ENCODE results near the gene SORCS2.

DNA sequence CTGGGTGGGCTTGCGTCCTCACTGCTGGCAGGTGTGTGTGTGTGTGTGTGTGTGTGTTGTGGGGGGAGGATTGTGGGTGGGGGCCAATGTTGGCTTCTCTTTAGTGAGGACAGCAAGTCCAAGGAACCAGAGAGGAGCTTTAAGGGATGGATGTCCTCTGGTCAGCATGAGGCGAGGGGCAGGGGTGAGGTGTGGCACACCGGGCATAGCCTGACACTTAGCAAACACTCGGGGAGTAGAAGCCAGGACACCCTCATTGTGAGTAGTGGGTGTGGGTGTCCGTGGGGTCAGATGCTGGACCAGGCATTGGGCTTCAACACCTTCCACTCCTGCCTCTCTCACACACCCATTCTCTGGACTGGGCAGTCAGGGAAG, 2.8 kb downstream of the SORCS2 start:
- TF ChIP-seq RAD21 (IDR thresholded peaks at IDR 0.05; ENCODE audit: low read length) = no peak
- TF ChIP-seq, protein P1, sequence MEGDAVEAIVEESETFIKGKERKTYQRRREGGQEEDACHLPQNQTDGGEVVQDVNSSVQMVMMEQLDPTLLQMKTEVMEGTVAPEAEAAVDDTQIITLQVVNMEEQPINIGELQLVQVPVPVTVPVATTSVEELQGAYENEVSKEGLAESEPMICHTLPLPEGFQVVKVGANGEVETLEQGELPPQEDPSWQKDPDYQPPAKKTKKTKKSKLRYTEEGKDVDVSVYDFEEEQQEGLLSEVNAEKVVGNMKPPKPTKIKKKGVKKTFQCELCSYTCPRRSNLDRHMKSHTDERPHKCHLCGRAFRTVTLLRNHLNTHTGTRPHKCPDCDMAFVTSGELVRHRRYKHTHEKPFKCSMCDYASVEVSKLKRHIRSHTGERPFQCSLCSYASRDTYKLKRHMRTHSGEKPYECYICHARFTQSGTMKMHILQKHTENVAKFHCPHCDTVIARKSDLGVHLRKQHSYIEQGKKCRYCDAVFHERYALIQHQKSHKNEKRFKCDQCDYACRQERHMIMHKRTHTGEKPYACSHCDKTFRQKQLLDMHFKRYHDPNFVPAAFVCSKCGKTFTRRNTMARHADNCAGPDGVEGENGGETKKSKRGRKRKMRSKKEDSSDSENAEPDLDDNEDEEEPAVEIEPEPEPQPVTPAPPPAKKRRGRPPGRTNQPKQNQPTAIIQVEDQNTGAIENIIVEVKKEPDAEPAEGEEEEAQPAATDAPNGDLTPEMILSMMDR (IDR thresholded peaks at IDR 0.05) = no peak
- TF ChIP-seq, protein P2, sequence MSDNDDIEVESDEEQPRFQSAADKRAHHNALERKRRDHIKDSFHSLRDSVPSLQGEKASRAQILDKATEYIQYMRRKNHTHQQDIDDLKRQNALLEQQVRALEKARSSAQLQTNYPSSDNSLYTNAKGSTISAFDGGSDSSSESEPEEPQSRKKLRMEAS (IDR thresholded peaks at IDR 0.05; ENCODE audit: low read depth) = no peak

All from SK-N-SH (cell line).